HFFc6 (cell line): ENCODE results near the gene MYO1H. TPM values are rescaled to one million over a fixed set of nuclear protein-coding genes. Genes with fewer than 3 reads are reported as not detected.
A peak's percentile ranks its signal among the peaks of the same experiment; 100 is the strongest.

ENCODE experiments used
- DNase-seq: peaks from one replicate; pipeline ENCODE4 v3.0.0-alpha.2; 2018
- H3K27ac Mint-ChIP-seq: 2 replicates; pipeline ENCODE4 v1.8.0; 2020; ENCODE audit warnings: mild to moderate bottlenecking, mixed read lengths
- H3K27me3 Mint-ChIP-seq: 2 replicates; pipeline ENCODE4 v1.8.0; 2021; ENCODE audit warnings: mild to moderate bottlenecking, moderate library complexity, mixed read lengths; ENCODE audit not compliant: insufficient read depth
- H3K36me3 Mint-ChIP-seq: 2 replicates; pipeline ENCODE4 v1.8.0; 2021; ENCODE audit warnings: low read depth, mixed read lengths
- H3K4me1 Mint-ChIP-seq: 2 replicates; pipeline ENCODE4 v1.8.0; 2020; ENCODE audit warnings: low read depth, mixed read lengths
- H3K4me3 Mint-ChIP-seq: 2 replicates; pipeline ENCODE4 v1.8.0; 2020; ENCODE audit warnings: mild to moderate bottlenecking, moderate library complexity, mixed read lengths
- H3K9me3 Mint-ChIP-seq: 2 replicates; pipeline ENCODE4 v1.8.0; 2020; ENCODE audit warnings: mild to moderate bottlenecking, mixed read lengths
- CTCF ChIP-seq: fragments of 200-600 bp; sonication (generic); IDR thresholded peaks from 2 replicates; pipeline ENCODE4 v1.5.0; 2021; ENCODE audit warnings: antibody characterized with exemption, mild to moderate bottlenecking
- total RNA-seq, 6 experiments: library from RNA; stranded (reverse); fragmentation: NEBNext Ultra II Directional; extraction: Animal tissue kit (Norgen Biotek cat#: 25700); gene quantifications; 2 replicates in 1 of 6; 3 replicates in 5 of 6; pipeline ENCODE4 v1.2.3, GENCODE V29; 2021

Gene MYO1H
- total RNA-seq, 6 experiments from 2014 or later: not detected

- peaks cover 2% of the 10 kb centered on the region; the same call in 1 of the 2 replicates for H3K27me3 Mint-ChIP-seq
- H3K36me3 Mint-ChIP-seq: peaks cover 29% of the 10 kb centered on the region
- peak; percentile 86 for DNase-seq
- peaks cover 50% of the 10 kb centered on the region for H3K4me1 Mint-ChIP-seq
- H3K9me3 Mint-ChIP-seq: no peaks in the 10 kb centered on the region
- TF ChIP-seq CTCF: no peak
- H3K4me3 Mint-ChIP-seq: peak overlapping the region; percentile 44; the same call in 1 of the 2 replicates
- peak overlapping the region; percentile 94 for H3K27ac Mint-ChIP-seq
Measured at GRCh38 chr12:109445191-109445609, 97.5 kb downstream of the MYO1H start.

GRCh38 chr12:109446869-109447268, 99.2 kb downstream of the MYO1H start:
- H3K36me3 Mint-ChIP-seq: peaks cover 37% of the 10 kb centered on the region
- no peaks in the 10 kb centered on the region for H3K9me3 Mint-ChIP-seq
- peak overlapping the region; percentile 29; the same call in 1 of the 2 replicates for H3K27ac Mint-ChIP-seq
- no peak overlapping the region for H3K4me3 Mint-ChIP-seq
- peaks cover 2% of the 10 kb centered on the region; the same call in 1 of the 2 replicates for H3K27me3 Mint-ChIP-seq
- DNase-seq: no peak
- peaks cover 49% of the 10 kb centered on the region for H3K4me1 Mint-ChIP-seq
- TF ChIP-seq CTCF: no peak

- Mint-ChIP-seq H3K4me3 (no peak overlapping the region), H3K27me3 (peaks cover 2% of the 10 kb centered on the region; the same call in 1 of the 2 replicates), H3K4me1 (peaks cover 49% of the 10 kb centered on the region), H3K27ac (no peak overlapping the region), H3K36me3 (peaks cover 42% of the 10 kb centered on the region), H3K9me3 (no peaks in the 10 kb centered on the region)
- DNase-seq: no peak
- no peak for TF ChIP-seq CTCF
Measured at GRCh38 chr12:109447482-109447881, 99.8 kb downstream of the MYO1H start.

- peaks cover 43% of the 10 kb centered on the region for H3K36me3 Mint-ChIP-seq
- H3K4me3 Mint-ChIP-seq: no peak overlapping the region
- no peak for DNase-seq
- H3K9me3 Mint-ChIP-seq: no peaks in the 10 kb centered on the region
- H3K27ac Mint-ChIP-seq: no peak overlapping the region
- H3K27me3 Mint-ChIP-seq: peaks cover 2% of the 10 kb centered on the region; the same call in 1 of the 2 replicates
- no peak for TF ChIP-seq CTCF
- peaks cover 49% of the 10 kb centered on the region for H3K4me1 Mint-ChIP-seq
Measured at GRCh38 chr12:109448272-109448671, 100.6 kb downstream of the MYO1H start.

- Mint-ChIP-seq H3K9me3 (no peaks in the 10 kb centered on the region), H3K4me1 (peaks cover 48% of the 10 kb centered on the region), H3K36me3 (peaks cover 46% of the 10 kb centered on the region), H3K27me3 (peaks cover 2% of the 10 kb centered on the region; the same call in 1 of the 2 replicates), H3K27ac (peak overlapping the region; percentile 44), H3K4me3 (no peak overlapping the region)
- DNase-seq: no peak
- no peak for TF ChIP-seq CTCF
Measured at GRCh38 chr12:109448707-109449390, 101.1 kb downstream of the MYO1H start.
